Measurements from ENCODE around the gene FBRS. TPM values are rescaled to one million over a fixed set of nuclear protein-coding genes. Genes with fewer than 3 reads are reported as not detected.

Gene FBRS
- total RNA-seq, 2 donors from 2014 or later: 65.1 to 74.2 TPM

DNA sequence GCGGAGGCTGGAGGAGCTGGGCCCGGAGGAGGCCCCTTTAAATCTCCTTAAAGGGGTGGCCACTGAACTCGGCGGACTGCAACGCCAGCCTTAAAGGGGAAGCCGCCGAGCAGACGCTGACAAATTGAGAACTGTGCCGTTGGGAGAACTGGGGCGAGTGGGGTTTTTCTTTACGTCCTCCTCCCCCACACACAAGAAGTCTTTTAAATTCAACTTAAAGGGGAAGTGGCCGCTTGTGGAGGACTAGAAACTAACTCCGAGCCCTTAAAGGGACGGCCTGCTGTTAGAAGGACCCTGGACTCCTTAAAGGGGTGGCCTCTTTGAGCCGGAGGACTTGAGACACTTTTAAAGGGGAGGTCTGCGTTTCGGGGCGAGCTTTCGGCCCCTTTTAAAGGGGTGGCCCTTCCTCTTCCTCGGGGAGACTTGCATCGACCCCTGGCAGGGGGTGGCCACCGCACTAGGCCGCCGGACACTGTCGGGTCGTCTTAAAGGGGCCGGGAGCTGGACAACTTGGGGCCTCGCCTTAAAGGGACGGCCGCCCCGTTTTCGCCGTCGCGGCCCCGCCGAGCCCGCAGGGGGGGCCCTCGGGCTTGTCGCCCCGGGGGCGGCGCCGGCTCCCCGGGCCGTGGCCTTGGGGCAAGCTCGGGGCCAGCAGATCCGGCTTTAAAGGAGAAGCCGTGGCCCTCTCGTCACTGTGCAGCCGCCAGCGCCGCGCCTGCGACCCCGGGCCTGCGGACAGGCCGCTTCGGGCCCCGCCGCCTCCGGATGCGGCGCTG, 688 bp downstream of the FBRS start:
- H3K27ac ChIP-seq: peak overlapping the region; percentile 96
- peaks cover 29% of the 10 kb centered on the region for H3K36me3 ChIP-seq
- peaks cover 15% of the 10 kb centered on the region for H3K4me1 ChIP-seq
- intact Hi-C loops (cut with DNase I): no loop called here
- peak; percentile 84 for DNase-seq
- peak overlapping the region; percentile 90 to 92 for H3K9ac ChIP-seq (ENCODE audit: low read depth in 2 of 2, low read length in 2 of 2)
- H3K27me3 ChIP-seq: no peaks in the 10 kb centered on the region
- TF ChIP-seq, protein P1, sequence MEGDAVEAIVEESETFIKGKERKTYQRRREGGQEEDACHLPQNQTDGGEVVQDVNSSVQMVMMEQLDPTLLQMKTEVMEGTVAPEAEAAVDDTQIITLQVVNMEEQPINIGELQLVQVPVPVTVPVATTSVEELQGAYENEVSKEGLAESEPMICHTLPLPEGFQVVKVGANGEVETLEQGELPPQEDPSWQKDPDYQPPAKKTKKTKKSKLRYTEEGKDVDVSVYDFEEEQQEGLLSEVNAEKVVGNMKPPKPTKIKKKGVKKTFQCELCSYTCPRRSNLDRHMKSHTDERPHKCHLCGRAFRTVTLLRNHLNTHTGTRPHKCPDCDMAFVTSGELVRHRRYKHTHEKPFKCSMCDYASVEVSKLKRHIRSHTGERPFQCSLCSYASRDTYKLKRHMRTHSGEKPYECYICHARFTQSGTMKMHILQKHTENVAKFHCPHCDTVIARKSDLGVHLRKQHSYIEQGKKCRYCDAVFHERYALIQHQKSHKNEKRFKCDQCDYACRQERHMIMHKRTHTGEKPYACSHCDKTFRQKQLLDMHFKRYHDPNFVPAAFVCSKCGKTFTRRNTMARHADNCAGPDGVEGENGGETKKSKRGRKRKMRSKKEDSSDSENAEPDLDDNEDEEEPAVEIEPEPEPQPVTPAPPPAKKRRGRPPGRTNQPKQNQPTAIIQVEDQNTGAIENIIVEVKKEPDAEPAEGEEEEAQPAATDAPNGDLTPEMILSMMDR (IDR thresholded peaks at IDR 0.05): no peak
- no peaks in the 10 kb centered on the region for H3K9me3 ChIP-seq
- peak overlapping the region; percentile 87 for H3K4me3 ChIP-seq

GRCh38 chr16:30659507-30660423, 1.5 kb downstream of the FBRS start:
- H3K27me3 ChIP-seq: no peaks in the 10 kb centered on the region
- peak overlapping the region; percentile 96 for H3K27ac ChIP-seq
- H3K9ac ChIP-seq (ENCODE audit: low read depth in 2 of 2, low read length in 2 of 2): peak overlapping the region; percentile 92 to 96
- H3K36me3 ChIP-seq: peaks cover 31% of the 10 kb centered on the region
- intact Hi-C loops (cut with DNase I): no loop called here
- TF ChIP-seq, protein P1 (IDR thresholded peaks at IDR 0.05): no peak
- H3K4me3 ChIP-seq: peak overlapping the region; percentile 87
- peak; percentile 56 for DNase-seq
- peaks cover 15% of the 10 kb centered on the region for H3K4me1 ChIP-seq
- H3K9me3 ChIP-seq: no peaks in the 10 kb centered on the region

DNA sequence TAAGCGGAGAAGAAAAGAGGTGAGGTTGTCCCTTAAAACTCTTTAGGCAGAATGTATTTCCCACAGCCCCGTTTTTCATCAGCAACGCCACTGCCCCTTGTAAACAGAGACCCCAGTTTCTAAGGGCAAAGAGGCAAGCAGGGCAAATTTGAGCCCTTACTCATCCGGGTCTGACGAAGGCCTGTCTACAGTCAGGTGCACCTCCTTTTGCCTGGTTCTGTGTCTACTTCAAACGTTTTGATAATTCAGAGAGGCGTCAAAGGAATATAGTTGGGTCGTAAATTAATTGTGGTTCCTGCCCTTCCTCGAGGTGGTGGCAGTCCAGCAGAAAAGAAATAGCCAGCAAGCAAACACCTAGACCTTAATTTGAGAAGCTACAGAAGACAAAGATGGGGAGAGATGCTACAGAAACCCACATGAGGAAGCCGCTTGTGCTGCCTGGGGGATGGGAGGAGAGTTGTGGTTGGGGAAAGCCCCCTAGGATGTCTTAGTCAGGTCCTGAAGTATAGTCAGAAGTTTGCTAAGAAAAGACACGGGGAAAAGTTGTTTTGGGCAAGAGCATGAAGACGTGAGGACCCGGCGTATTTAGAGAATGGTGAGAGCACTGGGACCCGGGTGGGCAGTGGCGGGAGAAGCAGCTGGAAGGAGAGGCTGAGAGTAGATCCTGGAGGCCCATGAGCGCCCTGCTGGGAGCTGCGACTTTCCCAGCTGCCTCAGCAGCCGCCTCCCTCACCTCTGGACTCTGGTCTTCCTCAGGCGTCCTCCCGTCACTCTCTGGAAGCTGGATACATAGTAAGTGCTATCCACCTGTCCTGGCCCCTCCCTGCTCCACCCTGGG, 2.4 kb downstream of the FBRS start:
- TF ChIP-seq, protein P1 (IDR thresholded peaks at IDR 0.05): no peak
- Histone ChIP-seq H3K9me3 (no peaks in the 10 kb centered on the region), H3K4me3 (peak overlapping the region; percentile 87), H3K36me3 (peaks cover 31% of the 10 kb centered on the region), H3K9ac (ENCODE audit: low read depth in 2 of 2, low read length in 2 of 2) (peak overlapping the region; percentile 92 to 96), H3K4me1 (peaks cover 15% of the 10 kb centered on the region), H3K27me3 (no peaks in the 10 kb centered on the region), H3K27ac (peak overlapping the region; percentile 96)
- peak; percentile 89 for DNase-seq
- intact Hi-C loops (cut with DNase I): no loop called here

DNA sequence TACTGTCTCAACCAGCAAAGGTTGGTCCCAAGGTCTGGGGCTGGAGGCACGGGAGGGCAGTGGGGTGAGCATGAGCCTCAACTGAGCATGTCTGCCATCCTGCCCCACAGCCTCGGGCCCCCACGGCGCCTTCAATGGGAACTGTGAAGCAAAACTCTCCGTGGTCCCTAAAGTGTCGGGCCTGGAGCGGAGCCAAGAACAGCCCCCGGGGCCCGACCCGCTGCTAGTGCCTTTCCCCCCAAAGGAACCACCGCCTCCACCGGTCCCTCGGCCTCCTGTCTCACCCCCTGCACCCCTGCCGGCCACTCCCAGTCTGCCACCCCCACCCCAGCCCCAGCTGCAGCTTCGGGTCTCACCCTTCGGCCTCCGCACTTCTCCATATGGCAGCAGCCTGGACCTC, 4.2 kb downstream of the FBRS start:
- no peak for DNase-seq
- no peak overlapping the region for H3K27ac ChIP-seq
- intact Hi-C loops (cut with DNase I): no loop called here

More for the DNA sequence above, 4.2 kb downstream of the FBRS start:
- Histone ChIP-seq H3K4me1 (peaks cover 5% of the 10 kb centered on the region), H3K9ac (ENCODE audit: low read depth in 2 of 2, low read length in 2 of 2) (no peak overlapping the region), H3K4me3 (no peak overlapping the region), H3K27me3 (no peaks in the 10 kb centered on the region), H3K36me3 (peaks cover 35% of the 10 kb centered on the region), H3K9me3 (no peaks in the 10 kb centered on the region)
- TF ChIP-seq, protein P1 (IDR thresholded peaks at IDR 0.05): no peak

All from colonic mucosa (tissue), 4 donors.